Mammary epithelial cell (primary cell): ENCODE results near the gene TBR1.

Experiments
- EZH2 ChIP-seq: IDR thresholded peaks from 2 replicates; pipeline ENCODE4 v1.6.1; 2012; ENCODE audit warnings: low read length, inconsistent platforms, borderline replicate concordance
- TF ChIP-seq, protein P1 (sequence below), 2 donors: IDR thresholded peaks in 1 of 2; conservative IDR thresholded peaks in 1 of 2; 2 replicates each; pipeline ENCODE4 v1.5.1; 2011 to 2012; ENCODE audit warnings: inconsistent platforms in 2 of 2, low read length in 2 of 2, mild to moderate bottlenecking in 2 of 2, control low read depth in 1 of 2, low read depth in 1 of 2; ENCODE audit not compliant: insufficient read depth in 1 of 2; ENCODE audit errors: extremely low read depth in 1 of 2

DNA sequence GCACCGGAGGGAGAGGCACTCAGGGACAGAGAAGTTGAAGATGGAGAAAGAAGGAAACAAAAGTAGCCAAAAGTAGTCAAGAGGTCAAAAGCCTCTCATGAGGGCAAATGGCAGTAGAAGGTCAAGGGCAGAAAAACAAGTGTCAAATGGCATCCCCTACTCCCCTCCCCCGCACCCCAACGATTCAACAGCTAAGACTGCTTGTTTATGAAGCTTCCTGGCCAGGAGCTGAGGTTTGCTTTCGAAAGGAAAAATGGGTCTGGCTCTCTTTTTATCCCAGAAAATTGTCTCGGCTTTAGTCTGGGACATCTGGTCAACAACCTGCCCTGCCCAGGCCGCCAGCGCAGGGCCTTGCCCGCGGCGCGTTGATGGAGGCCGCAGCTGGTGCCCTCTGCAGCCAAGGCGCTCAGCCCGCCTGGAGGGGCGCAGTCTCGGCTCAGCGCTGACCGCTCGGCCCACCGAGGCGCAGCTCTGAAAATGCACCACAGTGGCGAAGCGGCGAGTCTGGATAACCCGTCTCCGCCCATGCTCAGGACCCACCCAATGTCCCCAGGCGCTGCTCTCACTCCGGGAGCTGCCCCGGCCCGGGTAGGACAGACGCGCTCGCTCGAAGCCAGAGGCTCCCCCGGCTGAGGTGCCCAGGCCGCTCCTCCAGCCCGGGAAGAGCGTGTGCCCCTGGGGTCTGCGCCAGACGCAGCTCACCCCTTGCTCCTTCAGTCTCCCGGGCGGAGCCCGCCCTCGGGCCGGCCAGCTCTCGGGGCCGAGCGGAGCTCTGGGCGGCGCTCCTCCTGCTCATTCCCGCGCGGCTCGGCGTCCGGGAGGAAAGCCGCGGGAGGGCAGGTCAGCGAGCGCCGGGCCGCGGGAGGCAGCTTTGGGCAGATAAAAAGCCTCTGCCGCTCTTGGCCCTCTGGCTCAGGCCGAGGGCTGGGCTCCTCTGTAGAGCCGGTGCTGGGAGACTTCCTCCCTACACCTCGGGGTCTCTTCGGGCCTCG lies 1.8 kb upstream of the TBR1 start:
- TF ChIP-seq, protein P1, sequence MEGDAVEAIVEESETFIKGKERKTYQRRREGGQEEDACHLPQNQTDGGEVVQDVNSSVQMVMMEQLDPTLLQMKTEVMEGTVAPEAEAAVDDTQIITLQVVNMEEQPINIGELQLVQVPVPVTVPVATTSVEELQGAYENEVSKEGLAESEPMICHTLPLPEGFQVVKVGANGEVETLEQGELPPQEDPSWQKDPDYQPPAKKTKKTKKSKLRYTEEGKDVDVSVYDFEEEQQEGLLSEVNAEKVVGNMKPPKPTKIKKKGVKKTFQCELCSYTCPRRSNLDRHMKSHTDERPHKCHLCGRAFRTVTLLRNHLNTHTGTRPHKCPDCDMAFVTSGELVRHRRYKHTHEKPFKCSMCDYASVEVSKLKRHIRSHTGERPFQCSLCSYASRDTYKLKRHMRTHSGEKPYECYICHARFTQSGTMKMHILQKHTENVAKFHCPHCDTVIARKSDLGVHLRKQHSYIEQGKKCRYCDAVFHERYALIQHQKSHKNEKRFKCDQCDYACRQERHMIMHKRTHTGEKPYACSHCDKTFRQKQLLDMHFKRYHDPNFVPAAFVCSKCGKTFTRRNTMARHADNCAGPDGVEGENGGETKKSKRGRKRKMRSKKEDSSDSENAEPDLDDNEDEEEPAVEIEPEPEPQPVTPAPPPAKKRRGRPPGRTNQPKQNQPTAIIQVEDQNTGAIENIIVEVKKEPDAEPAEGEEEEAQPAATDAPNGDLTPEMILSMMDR (conservative IDR thresholded peaks at IDR 0.05 in 1 of 2, IDR thresholded peaks at IDR 0.05 in 1 of 2; ENCODE audit: extremely low read depth in 1 of 2, insufficient read depth in 1 of 2, low read depth in 1 of 2, low read length in 2 of 2), result no peak
- TF ChIP-seq EZH2, result no peak
